ENCODE results near the gene DBI.
A peak's percentile ranks its signal among the peaks of the same experiment; 100 is the strongest.
"Not testable (repeated sequence)": the region's sequence is repeated elsewhere in the genome, so short reads cannot be mapped to it uniquely, and the experiment has no call there.

The DBI gene

GRCh38 chr2:119402106-119402505 is 35.3 kb downstream of the DBI start:
- no peak for DNase-seq (ENCODE audit: low spot score)

- no peak for DNase-seq (ENCODE audit: low spot score)
Measured at GRCh38 chr2:119402645-119403560, 36.1 kb downstream of the DBI start.

GRCh38 chr2:119403618-119404017 is 36.8 kb downstream of the DBI start:
- DNase-seq (ENCODE audit: low spot score), result not testable (repeated sequence)

GRCh38 chr2:119405151-119405550 is 38.4 kb downstream of the DBI start:
- no peak for DNase-seq (ENCODE audit: low spot score)

GRCh38 chr2:119407430-119408220 is 40.8 kb downstream of the DBI start:
- DNase-seq (ENCODE audit: low spot score), result peak; percentile 26

GRCh38 chr2:119408221-119408619 is 41.4 kb downstream of the DBI start:
- DNase-seq (ENCODE audit: low spot score), result no peak

GRCh38 chr2:119409506-119409905 is 42.7 kb downstream of the DBI start:
- no peak for DNase-seq (ENCODE audit: low spot score)

GRCh38 chr2:119414894-119415293 is 48.1 kb downstream of the DBI start:
- DNase-seq (ENCODE audit: low spot score), result no peak

- DNase-seq (ENCODE audit: low spot score), result no peak
Measured at GRCh38 chr2:119415630-119416029, 48.9 kb downstream of the DBI start.

GRCh38 chr2:119416299-119416923 is 49.6 kb downstream of the DBI start:
- no peak for DNase-seq (ENCODE audit: low spot score)

- DNase-seq (ENCODE audit: low spot score), result no peak
Measured at GRCh38 chr2:119417908-119418307, 51.1 kb downstream of the DBI start.

GRCh38 chr2:119419065-119419464 is 52.3 kb downstream of the DBI start:
- DNase-seq (ENCODE audit: low spot score), result no peak

GRCh38 chr2:119419803-119420508 is 53.2 kb downstream of the DBI start:
- DNase-seq (ENCODE audit: low spot score), result no peak

- no peak for DNase-seq (ENCODE audit: low spot score)
Measured at GRCh38 chr2:119421304-119421703, 54.5 kb downstream of the DBI start.

GRCh38 chr2:119421741-119422140 is 55.0 kb downstream of the DBI start:
- DNase-seq (ENCODE audit: low spot score), result no peak

Data from CD4-positive, alpha-beta T cell treated with Interleukin-6 at 100 ng/mL for 8 hours (primary cell).